Mesenteric fat pad (tissue), 1 donor: ENCODE measurements around the gene SNORC. TPM values are rescaled to one million over a fixed set of nuclear protein-coding genes. Genes with fewer than 3 reads are reported as not detected.
A peak's percentile ranks its signal among the peaks of the same experiment; 100 is the strongest.

ENCODE experiments used
- DNase-seq: peaks from one replicate; pipeline ENCODE4 v3.0.0-alpha.2; 2020; ENCODE audit warnings: low spot score
- total RNA-seq: library from RNA; stranded (reverse); fragmentation: NEBNext Ultra II Directional; extraction: Animal tissue kit (Norgen Biotek cat#: 25700); gene quantifications from one replicate; pipeline ENCODE4 v1.2.1, GENCODE V29; 2021
- donor health status: DM: yes; HTN: yes; CAD: no.

SNORC gene
- total RNA-seq, 1 donor from 2014 or later: 0.64 TPM

GRCh38 chr2:232869138-232870017, 686 bp upstream of the SNORC start:
- DNase-seq: no peak

- no peak for DNase-seq
Measured at GRCh38 chr2:232870766-232871371, 805 bp downstream of the SNORC start.

GRCh38 chr2:232871418-232871834, 1.4 kb downstream of the SNORC start:
- no peak for DNase-seq

- no peak for DNase-seq
Measured at GRCh38 chr2:232871835-232872736, 2.0 kb downstream of the SNORC start.

GRCh38 chr2:232872826-232873225, 2.8 kb downstream of the SNORC start:
- DNase-seq: no peak

GRCh38 chr2:232873292-232873908, 3.3 kb downstream of the SNORC start:
- no peak for DNase-seq

GRCh38 chr2:232873909-232874641, 4.0 kb downstream of the SNORC start:
- DNase-seq: peak; percentile 5

GRCh38 chr2:232874677-232875223, 4.7 kb downstream of the SNORC start:
- no peak for DNase-seq

- DNase-seq: no peak
Measured at GRCh38 chr2:232875256-232876121, 5.4 kb downstream of the SNORC start.

GRCh38 chr2:232876161-232876977, 6.3 kb downstream of the SNORC start:
- DNase-seq: peak; percentile 87

GRCh38 chr2:232876978-232877441, 6.9 kb downstream of the SNORC start:
- peak; percentile 87 for DNase-seq

GRCh38 chr2:232877940-232878511, 8.0 kb downstream of the SNORC start:
- DNase-seq: peak; percentile 85

GRCh38 chr2:232878855-232879617, 9.0 kb downstream of the SNORC start:
- peak; percentile 62 for DNase-seq

GRCh38 chr2:232879618-232880494, 9.8 kb downstream of the SNORC start:
- peak; percentile 77 for DNase-seq

- no peak for DNase-seq
Measured at GRCh38 chr2:232880764-232881351, 10.8 kb downstream of the SNORC start.

GRCh38 chr2:232882085-232882484, 12.0 kb downstream of the SNORC start:
- DNase-seq: peak; percentile 81
